Measurements from ENCODE around the gene IRF5. TPM values are rescaled to one million over a fixed set of nuclear protein-coding genes. Genes with fewer than 3 reads are reported as not detected.

IRF5 gene
- total RNA-seq, 1 donor from 2014 or later = 8.5 TPM

DNA sequence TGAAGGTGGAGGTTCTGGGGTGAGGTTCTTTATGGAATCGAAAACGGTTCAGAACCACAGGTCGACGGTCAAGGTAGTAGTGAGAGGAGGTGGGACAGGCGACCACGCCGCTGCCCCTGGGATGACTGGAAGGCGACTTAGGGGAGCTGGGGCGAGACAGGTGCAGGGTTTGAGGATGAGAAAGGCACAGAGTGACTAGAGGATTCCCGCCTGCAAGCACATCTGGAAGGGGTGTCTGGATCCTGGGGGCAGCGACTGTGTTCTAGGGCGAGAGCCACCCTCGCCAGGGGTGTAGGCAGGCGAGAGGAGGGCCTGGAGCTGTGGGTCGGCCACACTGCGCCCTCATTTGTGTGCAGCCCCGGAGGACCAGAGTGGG is 468 bp upstream of the IRF5 start:
- TF ChIP-seq, protein P1, sequence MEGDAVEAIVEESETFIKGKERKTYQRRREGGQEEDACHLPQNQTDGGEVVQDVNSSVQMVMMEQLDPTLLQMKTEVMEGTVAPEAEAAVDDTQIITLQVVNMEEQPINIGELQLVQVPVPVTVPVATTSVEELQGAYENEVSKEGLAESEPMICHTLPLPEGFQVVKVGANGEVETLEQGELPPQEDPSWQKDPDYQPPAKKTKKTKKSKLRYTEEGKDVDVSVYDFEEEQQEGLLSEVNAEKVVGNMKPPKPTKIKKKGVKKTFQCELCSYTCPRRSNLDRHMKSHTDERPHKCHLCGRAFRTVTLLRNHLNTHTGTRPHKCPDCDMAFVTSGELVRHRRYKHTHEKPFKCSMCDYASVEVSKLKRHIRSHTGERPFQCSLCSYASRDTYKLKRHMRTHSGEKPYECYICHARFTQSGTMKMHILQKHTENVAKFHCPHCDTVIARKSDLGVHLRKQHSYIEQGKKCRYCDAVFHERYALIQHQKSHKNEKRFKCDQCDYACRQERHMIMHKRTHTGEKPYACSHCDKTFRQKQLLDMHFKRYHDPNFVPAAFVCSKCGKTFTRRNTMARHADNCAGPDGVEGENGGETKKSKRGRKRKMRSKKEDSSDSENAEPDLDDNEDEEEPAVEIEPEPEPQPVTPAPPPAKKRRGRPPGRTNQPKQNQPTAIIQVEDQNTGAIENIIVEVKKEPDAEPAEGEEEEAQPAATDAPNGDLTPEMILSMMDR (conservative IDR thresholded peaks at IDR 0.05; ENCODE audit: low read depth, low read length) = no peak
- peak overlapping the region; percentile 81 for H3K4me3 ChIP-seq (ENCODE audit: low read depth, low read length)
- no peak for DNase-seq (ENCODE audit: low read depth)

DNA sequence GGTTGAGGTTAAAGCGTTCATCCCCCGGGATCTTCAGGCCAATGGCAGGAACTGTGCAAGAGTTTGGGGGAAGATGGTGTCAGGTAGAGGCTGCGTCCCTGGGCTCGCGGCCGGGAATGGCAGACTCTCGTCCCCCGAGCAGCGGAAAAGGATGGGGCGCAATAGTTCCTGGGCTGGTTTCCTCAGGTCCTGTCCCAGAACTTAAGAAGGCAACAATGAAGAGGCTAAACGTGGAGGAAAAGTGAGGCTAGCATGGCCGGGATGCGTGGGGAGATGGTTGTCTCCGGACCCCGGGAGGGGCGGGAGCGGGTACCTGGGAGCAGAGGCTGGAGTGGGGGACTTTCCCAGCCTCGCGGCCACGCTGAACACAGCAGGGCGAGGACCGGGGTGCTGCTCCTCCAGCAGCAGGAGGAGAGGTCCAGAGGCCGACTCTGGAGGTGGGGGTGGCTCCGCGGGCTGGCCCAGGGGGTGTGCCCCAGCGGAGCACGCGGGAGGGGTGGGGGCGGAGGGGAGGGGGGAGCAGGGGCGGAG is 882 bp downstream of the IRF5 start:
- no peak for DNase-seq (ENCODE audit: low read depth)
- TF ChIP-seq, protein P1 (conservative IDR thresholded peaks at IDR 0.05; ENCODE audit: low read depth, low read length) = no peak
- H3K4me3 ChIP-seq (ENCODE audit: low read depth, low read length) = peak overlapping the region; percentile 81

DNA sequence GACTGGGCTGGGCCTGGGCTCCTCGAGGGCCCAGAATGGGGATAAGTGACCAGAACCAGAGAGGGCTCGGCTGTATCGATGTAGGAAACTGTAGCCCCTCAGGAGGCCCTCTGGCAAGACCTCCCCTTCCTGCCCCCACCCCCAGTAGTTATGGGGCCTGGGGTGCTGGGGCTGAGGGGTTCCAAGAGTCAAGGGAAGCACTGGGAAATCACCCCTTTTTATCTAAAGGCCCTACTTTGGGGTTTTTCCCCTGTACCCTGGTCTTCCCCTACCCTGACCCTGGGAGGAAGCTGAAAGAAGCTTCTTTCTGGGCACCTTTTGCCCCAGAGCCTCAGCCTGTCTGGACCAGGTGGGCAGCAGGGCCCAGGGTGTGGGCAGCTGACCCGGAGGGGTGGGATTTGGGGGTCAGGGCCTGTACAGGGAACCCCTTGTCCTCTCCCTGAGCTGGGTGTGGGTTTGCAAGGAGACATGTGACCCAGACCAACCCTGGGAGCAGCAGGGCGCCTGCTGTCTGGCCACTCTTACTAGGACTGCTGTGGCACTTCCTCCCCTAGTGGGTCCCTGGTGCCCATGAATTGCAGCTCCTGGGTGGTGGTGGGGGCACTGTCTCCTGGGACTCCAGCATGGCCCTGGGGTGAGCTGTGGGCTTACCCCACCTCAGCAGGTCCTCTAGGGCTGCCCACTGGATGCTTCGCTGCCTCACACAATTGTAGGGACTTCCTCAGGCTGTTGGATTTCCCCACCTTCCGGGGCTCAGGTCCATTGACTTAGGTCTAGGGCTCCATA is 1.5 kb downstream of the IRF5 start:
- peak overlapping the region; percentile 2 for H3K4me3 ChIP-seq (ENCODE audit: low read depth, low read length)

DNA sequence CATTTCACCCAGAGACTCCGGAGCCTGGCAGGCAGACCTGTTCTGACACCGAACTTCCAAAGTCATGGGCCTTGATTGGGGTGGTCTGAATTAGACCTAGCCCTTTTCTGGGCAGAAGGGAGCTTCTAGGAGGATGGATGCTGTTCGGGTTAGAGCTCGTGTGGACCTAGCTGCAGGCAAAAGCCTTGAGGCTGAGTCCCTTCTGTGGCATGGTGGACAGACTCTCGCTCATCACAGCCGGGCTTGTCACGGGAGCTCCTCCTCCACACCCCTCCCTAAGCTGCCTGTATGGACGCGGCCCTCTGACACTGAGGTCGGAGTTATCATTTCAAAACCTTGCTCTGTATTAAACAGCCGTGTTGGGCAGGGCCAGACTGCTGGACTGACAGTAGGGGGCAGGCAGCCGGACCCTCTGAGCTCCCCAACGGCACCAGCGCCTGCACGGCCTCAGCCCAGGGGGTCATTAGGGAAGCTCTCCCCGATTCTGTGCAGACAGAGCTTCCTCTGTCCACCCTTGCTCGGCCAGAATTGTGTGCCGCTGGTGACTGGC is 2.2 kb downstream of the IRF5 start:
- TF ChIP-seq, protein P1 (conservative IDR thresholded peaks at IDR 0.05; ENCODE audit: low read depth, low read length) = no peak
- DNase-seq (ENCODE audit: low read depth) = no peak
- H3K4me3 ChIP-seq (ENCODE audit: low read depth, low read length) = no peak overlapping the region

More for the DNA sequence above, 1.5 kb downstream of the IRF5 start:
- TF ChIP-seq, protein P1 (conservative IDR thresholded peaks at IDR 0.05; ENCODE audit: low read depth, low read length) = no peak
- DNase-seq (ENCODE audit: low read depth) = no peak

DNA sequence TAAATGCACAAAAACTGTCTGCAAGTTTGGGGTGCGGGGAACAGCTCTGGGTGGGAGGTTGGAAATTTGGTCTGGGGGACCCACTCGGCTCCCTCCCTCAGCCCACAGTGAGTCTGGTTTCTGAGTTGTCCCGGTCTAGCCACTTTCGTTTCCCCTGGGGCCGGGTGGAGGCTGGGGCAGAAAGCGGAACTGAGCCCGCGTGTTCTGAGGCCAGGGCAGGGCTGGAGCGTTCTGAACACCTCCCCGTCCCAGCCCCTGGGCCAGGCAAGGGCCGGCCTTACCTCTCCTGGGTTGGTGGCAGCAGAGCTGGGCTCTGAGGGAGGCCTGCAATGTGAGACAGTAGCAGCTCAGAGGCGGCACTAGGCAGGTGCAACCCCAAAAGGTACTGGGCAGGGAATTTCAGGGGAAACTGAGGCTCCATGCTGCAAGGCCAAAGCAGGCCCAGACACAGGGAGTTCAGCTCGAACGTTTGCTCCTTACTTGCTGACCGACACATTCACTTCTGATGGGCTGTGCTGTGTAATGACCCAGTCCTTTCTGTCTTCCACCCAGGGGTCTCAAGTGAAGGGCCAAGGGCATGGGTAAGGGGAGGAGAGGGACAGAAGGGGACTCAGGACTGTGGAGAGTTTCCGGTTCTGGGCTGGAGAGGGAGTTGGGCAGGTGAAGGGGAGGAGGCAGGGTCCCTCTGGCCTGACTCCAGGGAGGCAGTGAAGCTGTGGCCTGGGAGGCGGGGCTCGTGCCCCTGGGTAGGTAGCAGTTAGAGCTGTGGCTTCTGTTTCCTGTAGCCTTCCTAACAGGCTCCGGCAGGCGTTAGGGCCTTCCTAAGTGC is 3.0 kb downstream of the IRF5 start:
- H3K4me3 ChIP-seq (ENCODE audit: low read depth, low read length) = no peak overlapping the region
- no peak for DNase-seq (ENCODE audit: low read depth)
- TF ChIP-seq, protein P1 (conservative IDR thresholded peaks at IDR 0.05; ENCODE audit: low read depth, low read length) = no peak

DNA sequence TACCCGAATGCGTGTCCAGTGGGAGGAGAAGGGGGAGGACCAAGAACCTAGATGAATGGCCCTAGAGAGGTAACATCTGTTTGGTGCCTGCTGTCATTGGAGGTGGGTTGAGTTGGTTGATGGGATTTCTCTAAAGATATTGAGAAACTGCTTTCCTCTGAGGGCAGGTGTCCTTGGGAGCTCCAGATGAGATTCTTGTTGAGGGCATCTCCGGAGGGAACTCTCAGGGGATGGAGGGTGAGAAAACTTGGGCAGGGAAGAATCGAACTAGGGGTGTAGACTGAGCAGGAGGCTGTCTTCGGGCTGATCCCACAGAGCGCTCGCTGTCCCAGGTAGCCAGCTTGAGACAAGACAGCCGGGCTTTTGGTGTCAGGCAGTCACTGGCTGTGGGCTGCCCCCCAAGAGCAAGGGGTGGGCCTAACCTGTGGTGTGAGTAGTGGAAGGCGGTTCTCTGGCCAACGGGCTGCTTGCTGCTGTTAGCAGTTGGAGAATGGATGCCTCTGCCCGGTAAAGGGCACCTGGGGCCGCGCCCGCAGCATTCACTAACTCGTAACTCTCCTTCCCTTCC is 3.7 kb downstream of the IRF5 start:
- H3K4me3 ChIP-seq (ENCODE audit: low read depth, low read length) = no peak overlapping the region
- TF ChIP-seq, protein P1 (conservative IDR thresholded peaks at IDR 0.05; ENCODE audit: low read depth, low read length) = no peak
- no peak for DNase-seq (ENCODE audit: low read depth)

Data from epithelial cell of proximal tubule (primary cell).